ENCODE results near the gene HTT-AS. TPM values are rescaled to one million over a fixed set of nuclear protein-coding genes. Genes with fewer than 3 reads are reported as not detected.

Gene HTT-AS
- total RNA-seq, 5 donors from 2014 or later (not counting 1 experiment from before 2014, with no cell fraction given), result not detected

DNA sequence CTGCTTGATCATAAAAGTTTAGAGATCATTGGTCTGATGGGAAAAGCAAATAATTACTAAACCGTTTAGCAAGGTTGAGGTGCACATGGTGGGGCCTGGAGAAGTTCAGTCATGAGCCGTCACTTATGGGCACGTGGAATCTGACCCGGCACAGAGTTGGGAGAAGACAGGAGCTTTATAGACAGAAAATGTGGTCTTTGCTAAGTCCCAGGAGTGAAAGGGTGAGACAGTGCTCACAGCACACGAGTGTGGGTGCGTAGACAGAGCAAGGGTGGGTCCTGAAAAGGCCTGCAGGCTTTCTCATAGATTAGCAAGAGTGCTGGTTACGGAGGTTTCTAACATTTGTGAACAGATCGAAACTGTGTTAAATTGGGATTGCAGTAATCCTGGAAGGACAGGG is 44.0 kb upstream of the HTT-AS start:
- Mint-ChIP-seq H3K4me1 (peaks cover 9 to 12% (median 12%) of the 10 kb centered on the region in 3 donors), H3K9me3 (no peaks in the 10 kb centered on the region), H3K27ac (no peak overlapping the region), H3K4me3 (no peak overlapping the region), H3K36me3 (peaks cover 46% of the 10 kb centered on the region), H3K27me3 (no peaks in the 10 kb centered on the region)
- H3K4me1 ChIP-seq (ENCODE audit: control insufficient read depth in 1 of 2, extremely low read depth in 1 of 2, insufficient read depth in 2 of 2, low read length in 2 of 2), result peaks cover 5% of the 10 kb centered on the region in 2 experiments
- 98% methylated on average over 8 of the region's 8 CpGs for WGBS (ENCODE audit: insufficient coverage)
- H3K27me3 ChIP-seq (replicated peaks in 1 of 2; ENCODE audit: control insufficient read depth in 2 of 2, extremely low read depth in 1 of 2, insufficient read depth in 2 of 2, low read length in 1 of 2), result no peaks in the 10 kb centered on the region
- H3K9me3 ChIP-seq, result no peaks in the 10 kb centered on the region
- DNase-seq (no peak), ATAC-seq (replicated peaks in 1 of 4) (no peak)
- H3K36me3 ChIP-seq (ENCODE audit: control insufficient read depth in 2 of 2, extremely low read depth in 1 of 2, insufficient read depth in 1 of 2, low read length in 1 of 2), result peaks cover 14 to 73% of the 10 kb centered on the region in 2 donors
- no peak overlapping the region for H3K27ac ChIP-seq (ENCODE audit: low read length)
- ChIA-PET CTCF (no interaction called here), POLR2A (no interaction called here)
- H3K4me3 ChIP-seq (ENCODE audit: control insufficient read depth in 1 of 2, extremely low read depth in 1 of 2, low read length in 1 of 2), result no peak overlapping the region

DNA sequence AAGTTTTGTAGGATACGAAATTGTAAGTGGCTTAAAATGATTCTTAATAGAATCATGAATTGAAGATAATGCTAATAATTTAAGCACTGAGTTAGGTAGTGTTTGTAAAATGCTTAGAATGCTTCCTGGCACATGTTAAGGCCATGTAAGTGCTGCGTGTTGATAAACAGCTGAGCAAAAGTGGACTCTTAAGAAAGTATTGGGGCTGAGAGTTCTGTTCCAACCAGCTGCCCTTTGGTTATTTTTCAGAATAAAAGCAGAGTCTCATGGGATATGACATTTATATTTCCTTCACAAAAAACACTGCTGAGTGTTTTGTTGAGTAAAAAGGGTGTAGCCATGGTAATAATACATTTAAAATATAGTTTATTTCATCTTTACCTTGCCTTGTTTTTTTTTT is 42.6 kb upstream of the HTT-AS start:
- H3K27ac ChIP-seq (ENCODE audit: low read length), result no peak overlapping the region
- peaks cover 14 to 76% of the 10 kb centered on the region in 2 donors for H3K36me3 ChIP-seq (ENCODE audit: control insufficient read depth in 2 of 2, extremely low read depth in 1 of 2, insufficient read depth in 1 of 2, low read length in 1 of 2)
- no peaks in the 10 kb centered on the region for H3K27me3 Mint-ChIP-seq
- 86% methylated on average over 2 of the region's 2 CpGs for WGBS (ENCODE audit: insufficient coverage)
- DNase-seq (no peak), ATAC-seq (replicated peaks in 1 of 4) (no peak)
- CTCF ChIA-PET, result interaction anchor here in 1 of 2 donors (0.6 kb wide), 1 partner anchor 68 kb away, joined by 3 read pairs; no protein-coding TSS in a partner anchor
- no peaks in the 10 kb centered on the region for H3K9me3 Mint-ChIP-seq
- peaks cover 2% of the 10 kb centered on the region in 2 experiments for H3K4me1 ChIP-seq (ENCODE audit: control insufficient read depth in 1 of 2, extremely low read depth in 1 of 2, insufficient read depth in 2 of 2, low read length in 2 of 2)
- H3K4me1 Mint-ChIP-seq, result peaks cover under 1 to 3% (median 1%) of the 10 kb centered on the region in 3 donors
- H3K4me3 Mint-ChIP-seq, result no peak overlapping the region
- POLR2A ChIA-PET, result no interaction called here
- no peaks in the 10 kb centered on the region for H3K27me3 ChIP-seq (replicated peaks in 1 of 2; ENCODE audit: control insufficient read depth in 2 of 2, extremely low read depth in 1 of 2, insufficient read depth in 2 of 2, low read length in 1 of 2)
- no peak overlapping the region for H3K4me3 ChIP-seq (ENCODE audit: control insufficient read depth in 1 of 2, extremely low read depth in 1 of 2, low read length in 1 of 2)
- H3K27ac Mint-ChIP-seq, result no peak overlapping the region
- H3K36me3 Mint-ChIP-seq, result peaks cover 50% of the 10 kb centered on the region
- H3K9me3 ChIP-seq, result no peaks in the 10 kb centered on the region

GRCh38 chr4:3115637-3116270 is 41.4 kb upstream of the HTT-AS start:
- no peak overlapping the region for H3K27ac ChIP-seq (ENCODE audit: low read length)
- no peaks in the 10 kb centered on the region for H3K4me1 ChIP-seq (ENCODE audit: control insufficient read depth in 1 of 2, extremely low read depth in 1 of 2, insufficient read depth in 2 of 2, low read length in 2 of 2)
- H3K27me3 Mint-ChIP-seq, result no peaks in the 10 kb centered on the region
- no peaks in the 10 kb centered on the region for H3K4me1 Mint-ChIP-seq
- DNase-seq, result no peak
- H3K4me3 Mint-ChIP-seq, result no peak overlapping the region
- no peaks in the 10 kb centered on the region for H3K9me3 ChIP-seq
- no peaks in the 10 kb centered on the region for H3K27me3 ChIP-seq (replicated peaks in 1 of 2; ENCODE audit: control insufficient read depth in 2 of 2, extremely low read depth in 1 of 2, insufficient read depth in 2 of 2, low read length in 1 of 2)
- H3K9me3 Mint-ChIP-seq, result no peaks in the 10 kb centered on the region
- ATAC-seq (replicated peaks in 1 of 4), result no peak
- 97% methylated on average over 9 of the region's 15 CpGs for WGBS (ENCODE audit: insufficient coverage)
- ChIA-PET POLR2A (no interaction called here), CTCF (no interaction called here)
- peaks cover 14 to 71% of the 10 kb centered on the region in 2 donors for H3K36me3 ChIP-seq (ENCODE audit: control insufficient read depth in 2 of 2, extremely low read depth in 1 of 2, insufficient read depth in 1 of 2, low read length in 1 of 2)
- no peak overlapping the region for H3K4me3 ChIP-seq (ENCODE audit: control insufficient read depth in 1 of 2, extremely low read depth in 1 of 2, low read length in 1 of 2)
- H3K27ac Mint-ChIP-seq, result no peak overlapping the region
- peaks cover 49% of the 10 kb centered on the region for H3K36me3 Mint-ChIP-seq

GRCh38 chr4:3114377-3114776 is 40.0 kb upstream of the HTT-AS start:
- Histone ChIP-seq H3K36me3 (ENCODE audit: control insufficient read depth in 2 of 2, extremely low read depth in 1 of 2, insufficient read depth in 1 of 2, low read length in 1 of 2) (peaks cover 11 to 79% of the 10 kb centered on the region in 2 donors), H3K27ac (ENCODE audit: low read length) (no peak overlapping the region), H3K9me3 (no peaks in the 10 kb centered on the region), H3K4me1 (ENCODE audit: control insufficient read depth in 1 of 2, extremely low read depth in 1 of 2, insufficient read depth in 2 of 2, low read length in 2 of 2) (no peaks in the 10 kb centered on the region), H3K4me3 (ENCODE audit: control insufficient read depth in 1 of 2, extremely low read depth in 1 of 2, low read length in 1 of 2) (no peak overlapping the region), H3K27me3 (replicated peaks in 1 of 2; ENCODE audit: control insufficient read depth in 2 of 2, extremely low read depth in 1 of 2, insufficient read depth in 2 of 2, low read length in 1 of 2) (no peaks in the 10 kb centered on the region)
- POLR2A ChIA-PET, result no interaction called here
- Mint-ChIP-seq H3K27me3 (no peaks in the 10 kb centered on the region), H3K4me1 (no peaks in the 10 kb centered on the region), H3K27ac (no peak overlapping the region), H3K4me3 (no peak overlapping the region), H3K36me3 (peaks cover 58% of the 10 kb centered on the region), H3K9me3 (no peaks in the 10 kb centered on the region)
- no peak for DNase-seq
- ATAC-seq (replicated peaks in 1 of 4), result no peak
- CTCF ChIA-PET, result no interaction called here
- 97% methylated on average over 5 of the region's 6 CpGs for WGBS (ENCODE audit: insufficient coverage)

- WGBS (ENCODE audit: insufficient coverage), result 100% methylated on average over 2 of the region's 5 CpGs
- ChIA-PET POLR2A (interaction anchor here in 1 of 2 donors (0.9 kb wide), 1 partner anchor 9 kb away, joined by 3 read pairs; no protein-coding TSS in a partner anchor), CTCF (interaction anchor here (0.6 to 0.7 kb wide), 3 partner anchors 124 to 768 kb away, joined by 3 to 4 read pairs (median 4); no protein-coding TSS in a partner anchor)
- H3K27me3 Mint-ChIP-seq, result no peaks in the 10 kb centered on the region
- H3K4me3 Mint-ChIP-seq, result no peak overlapping the region
- peaks cover 53% of the 10 kb centered on the region for H3K36me3 Mint-ChIP-seq
- Histone ChIP-seq H3K27ac (ENCODE audit: low read length) (no peak overlapping the region), H3K4me3 (ENCODE audit: control insufficient read depth in 1 of 2, extremely low read depth in 1 of 2, low read length in 1 of 2) (no peak overlapping the region), H3K9me3 (no peaks in the 10 kb centered on the region), H3K4me1 (ENCODE audit: control insufficient read depth in 1 of 2, extremely low read depth in 1 of 2, insufficient read depth in 2 of 2, low read length in 2 of 2) (no peaks in the 10 kb centered on the region), H3K36me3 (ENCODE audit: control insufficient read depth in 2 of 2, extremely low read depth in 1 of 2, insufficient read depth in 1 of 2, low read length in 1 of 2) (peaks cover 11 to 79% of the 10 kb centered on the region in 2 donors), H3K27me3 (replicated peaks in 1 of 2; ENCODE audit: control insufficient read depth in 2 of 2, extremely low read depth in 1 of 2, insufficient read depth in 2 of 2, low read length in 1 of 2) (no peaks in the 10 kb centered on the region)
- H3K27ac Mint-ChIP-seq, result no peak overlapping the region
- no peaks in the 10 kb centered on the region for H3K4me1 Mint-ChIP-seq
- ATAC-seq (replicated peaks in 1 of 4), result no peak
- no peaks in the 10 kb centered on the region for H3K9me3 Mint-ChIP-seq
- DNase-seq, result no peak
Observed at GRCh38 chr4:3112609-3113469, 38.5 kb upstream of the HTT-AS start.

DNA sequence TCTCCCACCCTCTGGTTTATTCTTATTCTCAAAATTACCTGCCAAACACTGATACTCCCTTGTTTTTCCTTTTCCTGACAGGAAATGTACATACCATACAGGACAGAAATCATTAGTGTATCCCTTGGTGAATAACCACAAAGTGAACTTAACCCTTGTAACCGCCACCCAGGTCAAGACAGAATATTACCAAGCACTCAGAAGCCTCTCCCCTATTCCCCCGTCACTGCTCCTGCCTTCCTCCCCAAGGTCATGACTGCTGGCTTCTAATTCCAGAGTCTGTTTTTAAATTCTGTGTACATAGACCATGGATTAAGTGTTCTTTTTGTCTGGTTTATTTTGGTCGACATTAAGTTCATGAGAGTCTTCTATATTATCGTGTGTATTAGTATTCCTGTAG is 37.9 kb upstream of the HTT-AS start:
- CTCF ChIA-PET, result interaction anchor here in 1 of 2 donors (0.6 kb wide), 1 partner anchor 768 kb away, joined by 4 read pairs; no protein-coding TSS in a partner anchor
- Histone ChIP-seq H3K4me1 (ENCODE audit: control insufficient read depth in 1 of 2, extremely low read depth in 1 of 2, insufficient read depth in 2 of 2, low read length in 2 of 2) (no peaks in the 10 kb centered on the region), H3K27me3 (replicated peaks in 1 of 2; ENCODE audit: control insufficient read depth in 2 of 2, extremely low read depth in 1 of 2, insufficient read depth in 2 of 2, low read length in 1 of 2) (no peaks in the 10 kb centered on the region), H3K9me3 (no peaks in the 10 kb centered on the region), H3K27ac (ENCODE audit: low read length) (no peak overlapping the region), H3K4me3 (ENCODE audit: control insufficient read depth in 1 of 2, extremely low read depth in 1 of 2, low read length in 1 of 2) (no peak overlapping the region), H3K36me3 (ENCODE audit: control insufficient read depth in 2 of 2, extremely low read depth in 1 of 2, insufficient read depth in 1 of 2, low read length in 1 of 2) (peaks cover 11 to 80% of the 10 kb centered on the region in 2 donors)
- 86% methylated on average over 1 of the region's 4 CpGs for WGBS (ENCODE audit: insufficient coverage)
- no peaks in the 10 kb centered on the region for H3K9me3 Mint-ChIP-seq
- ATAC-seq (replicated peaks in 1 of 4) (no peak), DNase-seq (no peak)
- POLR2A ChIA-PET, result interaction anchor here in 1 of 2 donors (0.9 kb wide), 1 partner anchor 10 kb away, joined by 3 read pairs; no protein-coding TSS in a partner anchor
- no peak overlapping the region for H3K4me3 Mint-ChIP-seq
- H3K27ac Mint-ChIP-seq, result no peak overlapping the region
- H3K4me1 Mint-ChIP-seq, result no peaks in the 10 kb centered on the region
- H3K27me3 Mint-ChIP-seq, result no peaks in the 10 kb centered on the region
- peaks cover 55% of the 10 kb centered on the region for H3K36me3 Mint-ChIP-seq

Measured in T-cell (primary cell).